Measurements from ENCODE around the gene LHPP.

The LHPP gene

DNA sequence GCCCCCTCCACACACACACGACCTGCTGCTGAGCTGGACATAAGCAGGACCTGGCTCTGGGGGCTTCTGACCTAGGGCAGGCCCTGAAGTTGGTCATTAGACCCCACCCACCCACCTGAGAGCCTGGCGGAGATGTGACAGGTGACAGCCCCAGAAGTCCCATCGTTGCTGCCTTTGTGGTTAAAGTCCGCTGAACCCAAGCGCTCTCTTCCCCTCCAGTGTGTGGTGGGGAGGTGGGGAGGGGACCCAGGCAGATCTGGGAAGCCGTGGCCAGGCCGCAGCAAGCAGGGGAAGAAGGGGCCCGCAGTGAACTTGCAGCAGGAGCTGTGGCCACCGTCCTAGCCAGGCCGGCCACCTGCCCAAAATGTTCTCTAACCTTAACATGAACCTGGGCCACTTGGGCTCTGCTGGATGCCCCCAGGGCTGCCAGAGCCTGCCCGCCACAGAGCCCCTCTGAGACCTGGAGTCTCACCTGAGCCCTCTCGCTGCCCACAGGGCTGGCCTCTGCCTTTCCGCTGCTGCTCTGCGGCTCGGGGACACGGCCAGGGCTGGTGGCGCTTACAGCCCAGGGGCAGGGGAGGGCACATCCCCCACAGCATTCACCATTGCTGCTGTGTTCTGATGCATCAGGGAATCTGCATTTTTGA lies 65.1 kb downstream of the LHPP start:
- no peak for DNase-seq (ENCODE audit: low read depth, low spot score)
- no peak overlapping the region for H3K4me3 ChIP-seq (ENCODE audit: low read depth, low read length)
- POLR2A ChIA-PET: no interaction called here
- TF ChIP-seq, protein P1, sequence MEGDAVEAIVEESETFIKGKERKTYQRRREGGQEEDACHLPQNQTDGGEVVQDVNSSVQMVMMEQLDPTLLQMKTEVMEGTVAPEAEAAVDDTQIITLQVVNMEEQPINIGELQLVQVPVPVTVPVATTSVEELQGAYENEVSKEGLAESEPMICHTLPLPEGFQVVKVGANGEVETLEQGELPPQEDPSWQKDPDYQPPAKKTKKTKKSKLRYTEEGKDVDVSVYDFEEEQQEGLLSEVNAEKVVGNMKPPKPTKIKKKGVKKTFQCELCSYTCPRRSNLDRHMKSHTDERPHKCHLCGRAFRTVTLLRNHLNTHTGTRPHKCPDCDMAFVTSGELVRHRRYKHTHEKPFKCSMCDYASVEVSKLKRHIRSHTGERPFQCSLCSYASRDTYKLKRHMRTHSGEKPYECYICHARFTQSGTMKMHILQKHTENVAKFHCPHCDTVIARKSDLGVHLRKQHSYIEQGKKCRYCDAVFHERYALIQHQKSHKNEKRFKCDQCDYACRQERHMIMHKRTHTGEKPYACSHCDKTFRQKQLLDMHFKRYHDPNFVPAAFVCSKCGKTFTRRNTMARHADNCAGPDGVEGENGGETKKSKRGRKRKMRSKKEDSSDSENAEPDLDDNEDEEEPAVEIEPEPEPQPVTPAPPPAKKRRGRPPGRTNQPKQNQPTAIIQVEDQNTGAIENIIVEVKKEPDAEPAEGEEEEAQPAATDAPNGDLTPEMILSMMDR (IDR thresholded peaks at IDR 0.05; ENCODE audit: insufficient read depth, low read length, missing control alignments): no peak
- CTCF ChIA-PET: interaction anchor here (1.0 to 10.8 kb wide), 6 partner anchors 9 to 301 kb away, joined by 3 to 141 read pairs (median 14); no protein-coding TSS in a partner anchor

DNA sequence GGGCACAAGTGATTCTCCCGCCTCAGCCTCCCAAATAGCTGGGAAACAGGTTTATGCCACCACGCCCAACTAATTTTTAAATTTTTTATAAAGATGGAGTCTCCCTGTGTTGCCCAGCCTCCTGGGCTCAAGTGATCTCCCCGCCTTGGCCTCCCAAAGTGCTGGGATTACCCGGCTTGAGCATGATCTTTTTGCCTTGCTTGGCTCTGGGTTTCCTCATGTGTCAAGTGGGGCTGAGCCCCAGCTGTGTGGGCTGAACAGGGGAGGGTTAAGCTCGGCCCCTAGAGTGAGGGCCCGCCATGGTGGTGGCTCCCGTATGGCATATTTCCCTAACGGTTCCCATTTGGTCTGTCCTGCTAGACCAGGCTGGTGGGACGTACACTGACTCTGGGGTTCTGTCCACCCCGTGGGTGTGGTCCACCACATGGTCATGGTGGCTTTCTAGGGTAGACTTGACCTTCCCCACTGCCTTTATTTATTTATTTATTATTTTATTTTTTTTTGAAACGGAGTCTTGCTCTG lies 66.3 kb downstream of the LHPP start:
- H3K4me3 ChIP-seq (ENCODE audit: low read depth, low read length): no peak overlapping the region
- CTCF ChIA-PET: interaction anchor here (1.0 to 10.8 kb wide), 7 partner anchors 8 to 300 kb away, joined by 3 to 141 read pairs (median 4); no protein-coding TSS in a partner anchor
- DNase-seq (ENCODE audit: low read depth, low spot score): no peak
- POLR2A ChIA-PET: no interaction called here
- TF ChIP-seq, protein P1 (IDR thresholded peaks at IDR 0.05; ENCODE audit: insufficient read depth, low read length, missing control alignments): no peak

DNA sequence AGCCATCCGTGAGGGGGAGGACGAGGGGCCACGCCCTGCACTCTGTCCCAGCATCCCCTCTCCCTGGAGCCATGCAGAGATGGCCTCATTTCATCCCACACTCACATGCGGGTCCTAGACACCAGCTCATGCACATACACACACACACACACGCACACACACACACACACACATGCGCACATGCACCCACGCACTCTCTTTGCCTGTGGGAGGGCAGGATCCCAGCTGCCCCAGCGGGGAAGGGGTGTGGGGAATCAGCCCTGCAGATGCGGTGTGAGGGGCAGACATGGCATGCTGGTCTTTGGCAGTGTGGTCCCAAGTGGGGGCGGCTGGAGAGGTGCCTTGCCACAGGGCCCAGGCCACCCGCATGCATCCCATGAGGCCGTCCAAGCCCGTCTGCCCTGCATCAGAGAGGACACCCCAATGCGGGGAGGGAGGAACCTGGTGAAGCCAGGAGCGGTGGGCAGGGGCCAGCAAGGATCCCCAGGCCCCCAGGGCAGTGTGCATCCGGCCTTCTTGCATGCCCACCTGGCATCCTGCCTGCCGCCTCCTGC lies 68.1 kb downstream of the LHPP start:
- TF ChIP-seq, protein P1 (IDR thresholded peaks at IDR 0.05; ENCODE audit: insufficient read depth, low read length, missing control alignments): no peak
- no peak for DNase-seq (ENCODE audit: low read depth, low spot score)
- CTCF ChIA-PET: interaction anchor here (0.6 to 10.8 kb wide), 24 partner anchors 9 to 535 kb away, joined by 3 to 141 read pairs (median 4); no protein-coding TSS in a partner anchor
- POLR2A ChIA-PET: no interaction called here
- no peak overlapping the region for H3K4me3 ChIP-seq (ENCODE audit: low read depth, low read length)

DNA sequence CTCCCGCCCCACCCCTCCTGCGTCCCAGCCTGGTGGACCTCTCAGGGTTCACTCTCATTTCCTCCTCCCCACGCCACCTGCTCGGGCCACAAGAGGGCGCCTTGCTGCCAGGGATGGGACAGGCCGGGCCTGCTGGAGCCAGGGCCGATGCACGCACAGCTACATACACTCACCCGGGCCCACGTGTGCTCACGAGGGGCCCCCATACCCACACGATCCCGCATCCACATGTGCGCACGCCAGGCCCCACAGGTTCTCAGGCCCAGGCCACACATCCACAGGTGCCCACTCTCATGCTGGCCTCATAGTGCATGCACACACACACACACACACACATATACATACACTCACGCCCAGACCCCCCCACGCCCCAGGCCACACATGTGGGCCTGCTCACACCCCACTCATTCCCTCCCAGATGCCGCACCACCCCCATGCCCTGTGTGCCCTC lies 68.6 kb downstream of the LHPP start:
- TF ChIP-seq, protein P1 (IDR thresholded peaks at IDR 0.05; ENCODE audit: insufficient read depth, low read length, missing control alignments): peak; percentile 98
- no peak overlapping the region for H3K4me3 ChIP-seq (ENCODE audit: low read depth, low read length)
- POLR2A ChIA-PET: no interaction called here
- CTCF ChIA-PET: interaction anchor here (0.6 to 10.8 kb wide), 25 partner anchors 9 to 490 kb away, joined by 3 to 141 read pairs (median 4); no protein-coding TSS in a partner anchor
- peak; percentile 17 for DNase-seq (ENCODE audit: low read depth, low spot score)

DNA sequence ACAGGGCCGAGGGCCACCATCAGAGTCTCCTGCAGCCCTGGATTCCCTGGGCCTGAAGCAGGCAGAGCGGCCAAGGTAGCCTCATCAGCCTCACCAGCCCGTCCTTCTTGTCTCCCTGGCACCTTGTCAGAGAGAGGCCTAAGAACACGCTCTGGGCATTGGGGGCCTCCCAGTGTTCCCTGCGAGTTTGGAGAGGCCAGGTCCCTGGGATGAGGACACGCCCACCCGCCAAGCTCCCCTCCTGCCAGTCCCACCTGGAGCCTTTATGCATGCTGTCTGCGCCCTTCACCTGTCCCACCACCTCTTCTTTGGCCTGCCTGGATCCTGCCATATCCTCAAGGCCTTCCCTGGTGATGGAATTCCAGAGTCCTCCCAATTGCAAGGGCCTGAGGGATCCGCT lies 69.2 kb downstream of the LHPP start:
- TF ChIP-seq, protein P1 (IDR thresholded peaks at IDR 0.05; ENCODE audit: insufficient read depth, low read length, missing control alignments): no peak
- H3K4me3 ChIP-seq (ENCODE audit: low read depth, low read length): no peak overlapping the region
- CTCF ChIA-PET: interaction anchor here (0.6 to 10.8 kb wide), 22 partner anchors 7 to 489 kb away, joined by 3 to 141 read pairs (median 4); no protein-coding TSS in a partner anchor
- no peak for DNase-seq (ENCODE audit: low read depth, low spot score)
- POLR2A ChIA-PET: no interaction called here

DNA sequence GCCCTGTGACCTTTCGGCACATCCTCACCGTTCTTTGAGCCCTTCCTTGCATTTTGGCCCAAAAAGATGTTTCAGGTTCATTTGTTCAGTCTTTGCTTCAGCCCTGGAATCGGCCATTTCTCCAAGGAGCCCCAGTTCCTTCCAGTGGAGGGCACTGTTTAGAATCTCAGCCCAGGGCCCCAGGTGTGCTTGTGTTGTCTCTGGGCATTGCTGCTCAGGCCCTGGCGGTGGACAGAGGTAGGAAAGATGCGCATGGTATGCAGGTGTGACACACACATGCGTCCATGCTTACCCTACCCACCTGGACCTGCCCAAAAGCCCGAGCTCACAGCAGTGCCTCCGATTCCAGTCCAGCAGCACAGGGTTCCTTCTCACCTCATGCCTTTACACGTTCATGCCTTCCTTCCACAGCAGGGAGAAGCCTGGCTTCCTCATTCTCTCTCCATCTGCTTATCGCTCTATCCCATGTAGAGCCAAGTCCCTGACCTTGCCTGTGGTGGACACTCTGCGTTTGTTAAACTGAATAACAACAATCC lies 70.6 kb downstream of the LHPP start:
- no peak overlapping the region for H3K4me3 ChIP-seq (ENCODE audit: low read depth, low read length)
- ChIA-PET CTCF (interaction anchor here (1.2 to 10.8 kb wide), 4 partner anchors 14 to 296 kb away, joined by 8 to 141 read pairs (median 70); no protein-coding TSS in a partner anchor), POLR2A (no interaction called here)
- TF ChIP-seq, protein P1 (IDR thresholded peaks at IDR 0.05; ENCODE audit: insufficient read depth, low read length, missing control alignments): peak; percentile 25
- DNase-seq (ENCODE audit: low read depth, low spot score): no peak
